ENCODE results near the gene ZNF800. TPM values are rescaled to one million over a fixed set of nuclear protein-coding genes. Genes with fewer than 3 reads are reported as not detected.

The ZNF800 gene
- total and polyA plus RNA-seq, 4 donors: 4.8 to 15.2 (median 12.8) TPM

DNA sequence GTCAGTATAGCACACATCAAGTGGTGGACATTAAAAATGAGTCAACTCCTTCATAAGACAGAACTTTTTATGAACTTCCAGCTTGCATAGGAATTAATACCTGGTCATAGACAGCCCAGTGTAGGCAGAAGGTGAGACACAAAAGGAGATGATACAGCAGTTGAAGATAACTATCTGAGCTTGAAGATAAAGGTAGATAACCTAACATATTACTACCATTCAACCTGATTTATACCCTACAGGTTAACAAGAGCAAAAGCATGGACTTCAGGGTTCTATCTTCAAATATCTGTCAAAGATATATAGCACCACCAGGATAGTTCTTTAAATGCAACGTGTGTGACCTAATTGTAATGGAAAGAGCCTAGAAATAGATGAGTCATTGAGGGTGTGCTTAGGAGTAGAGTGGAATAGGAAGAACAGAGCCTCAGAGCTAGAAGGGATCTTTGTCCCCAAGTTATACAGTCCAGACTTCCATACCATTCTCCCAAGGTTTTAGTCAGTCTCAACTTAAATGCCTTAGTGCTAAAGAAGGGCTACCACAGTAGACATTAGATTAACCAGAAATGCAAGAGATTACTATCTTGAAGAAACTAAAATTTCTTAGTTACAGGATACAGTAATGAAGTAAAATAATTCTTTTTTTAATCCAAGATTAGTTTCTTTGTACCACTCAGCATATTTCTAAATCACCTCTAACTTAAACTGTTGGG, 9.2 kb downstream of the ZNF800 start:
- peaks cover 0 to 17% (median 5%) of the 10 kb centered on the region in 4 donors for H3K36me3 ChIP-seq (ENCODE audit: control insufficient read depth in 4 of 4, insufficient read depth in 3 of 4, low read depth in 1 of 4, low read length in 3 of 4)
- no peak for DNase-seq (ENCODE audit: low spot score)
- H3K4me1 ChIP-seq (ENCODE audit: control insufficient read depth in 4 of 4, insufficient read depth in 4 of 4, low read length in 3 of 4): no peaks in the 10 kb centered on the region

DNA sequence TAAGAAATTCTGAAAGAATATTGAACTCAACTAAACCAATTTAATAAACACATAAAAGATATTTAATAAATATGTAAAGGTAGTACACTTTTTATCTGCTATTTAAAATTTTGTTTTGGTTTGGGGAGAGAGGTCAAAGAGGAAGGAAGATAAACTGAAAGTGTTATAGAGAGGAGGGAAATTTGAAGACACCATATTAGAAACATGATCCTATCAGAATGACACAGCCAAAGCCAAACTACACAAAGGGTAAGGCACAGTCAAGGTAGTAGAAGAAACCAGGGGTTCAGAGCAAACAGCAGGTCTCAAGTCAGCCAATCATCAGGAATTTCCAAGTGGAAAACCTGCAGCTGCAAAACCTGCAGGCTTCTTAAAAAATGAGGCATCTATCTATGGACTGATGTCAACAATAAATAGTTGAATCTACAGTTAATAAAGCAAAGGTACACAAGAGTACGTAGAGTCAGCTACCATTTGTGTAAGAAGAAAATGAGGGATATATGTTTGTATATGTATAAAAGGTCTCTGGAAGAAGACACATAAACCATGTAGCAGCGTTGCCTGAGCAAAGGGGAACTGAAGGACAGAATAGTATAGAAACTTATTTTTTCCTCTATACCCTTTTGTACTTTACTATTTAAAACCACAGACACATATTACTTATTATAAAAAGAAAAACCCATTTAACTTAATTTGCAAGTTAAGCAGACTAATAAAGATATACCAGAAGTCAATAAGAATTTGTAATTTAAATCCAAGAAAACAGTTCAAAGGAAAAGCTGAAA, 10.0 kb downstream of the ZNF800 start:
- H3K4me1 ChIP-seq (ENCODE audit: control insufficient read depth in 4 of 4, insufficient read depth in 4 of 4, low read length in 3 of 4): peaks cover 0 to 3% (median 0%) of the 10 kb centered on the region in 4 donors
- no peak overlapping the region for H3K4me3 ChIP-seq (ENCODE audit: low read depth in 1 of 3, low read length in 3 of 3)
- 72% methylated on average over 2 of the region's 2 CpGs for WGBS
- no peak for DNase-seq (ENCODE audit: low spot score)
- no peaks in the 10 kb centered on the region for H3K27me3 ChIP-seq (ENCODE audit: control insufficient read depth in 4 of 4, insufficient read depth in 4 of 4, low read length in 3 of 4)
- H3K9me3 ChIP-seq (ENCODE audit: control insufficient read depth in 4 of 4, low read length in 3 of 4): no peaks in the 10 kb centered on the region
- TF ChIP-seq NR2F2 (IDR thresholded peaks at IDR 0.05) (no peak), GABPA (IDR thresholded peaks at IDR 0.05 in 1 of 2, conservative IDR thresholded peaks at IDR 0.05 in 1 of 2) (no peak), YY1 (IDR thresholded peaks at IDR 0.05) (no peak), FOXA1 (IDR thresholded peaks at IDR 0.05) (no peak), RXRA (IDR thresholded peaks at IDR 0.05) (no peak), JUND (IDR thresholded peaks at IDR 0.05) (no peak), RAD21 (IDR thresholded peaks at IDR 0.05) (no peak), SP1 (IDR thresholded peaks at IDR 0.05) (no peak), HNF4G (IDR thresholded peaks at IDR 0.05) (no peak), TAF1 (conservative IDR thresholded peaks at IDR 0.05) (no peak), EGR1 (IDR thresholded peaks at IDR 0.05; ENCODE audit: low read depth in 2 of 2) (no peak), HNF4A (conservative IDR thresholded peaks at IDR 0.05) (no peak)
- TF ChIP-seq, protein P1, sequence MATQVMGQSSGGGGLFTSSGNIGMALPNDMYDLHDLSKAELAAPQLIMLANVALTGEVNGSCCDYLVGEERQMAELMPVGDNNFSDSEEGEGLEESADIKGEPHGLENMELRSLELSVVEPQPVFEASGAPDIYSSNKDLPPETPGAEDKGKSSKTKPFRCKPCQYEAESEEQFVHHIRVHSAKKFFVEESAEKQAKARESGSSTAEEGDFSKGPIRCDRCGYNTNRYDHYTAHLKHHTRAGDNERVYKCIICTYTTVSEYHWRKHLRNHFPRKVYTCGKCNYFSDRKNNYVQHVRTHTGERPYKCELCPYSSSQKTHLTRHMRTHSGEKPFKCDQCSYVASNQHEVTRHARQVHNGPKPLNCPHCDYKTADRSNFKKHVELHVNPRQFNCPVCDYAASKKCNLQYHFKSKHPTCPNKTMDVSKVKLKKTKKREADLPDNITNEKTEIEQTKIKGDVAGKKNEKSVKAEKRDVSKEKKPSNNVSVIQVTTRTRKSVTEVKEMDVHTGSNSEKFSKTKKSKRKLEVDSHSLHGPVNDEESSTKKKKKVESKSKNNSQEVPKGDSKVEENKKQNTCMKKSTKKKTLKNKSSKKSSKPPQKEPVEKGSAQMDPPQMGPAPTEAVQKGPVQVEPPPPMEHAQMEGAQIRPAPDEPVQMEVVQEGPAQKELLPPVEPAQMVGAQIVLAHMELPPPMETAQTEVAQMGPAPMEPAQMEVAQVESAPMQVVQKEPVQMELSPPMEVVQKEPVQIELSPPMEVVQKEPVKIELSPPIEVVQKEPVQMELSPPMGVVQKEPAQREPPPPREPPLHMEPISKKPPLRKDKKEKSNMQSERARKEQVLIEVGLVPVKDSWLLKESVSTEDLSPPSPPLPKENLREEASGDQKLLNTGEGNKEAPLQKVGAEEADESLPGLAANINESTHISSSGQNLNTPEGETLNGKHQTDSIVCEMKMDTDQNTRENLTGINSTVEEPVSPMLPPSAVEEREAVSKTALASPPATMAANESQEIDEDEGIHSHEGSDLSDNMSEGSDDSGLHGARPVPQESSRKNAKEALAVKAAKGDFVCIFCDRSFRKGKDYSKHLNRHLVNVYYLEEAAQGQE (IDR thresholded peaks at IDR 0.05): no peak
- TF ChIP-seq, protein P2, sequence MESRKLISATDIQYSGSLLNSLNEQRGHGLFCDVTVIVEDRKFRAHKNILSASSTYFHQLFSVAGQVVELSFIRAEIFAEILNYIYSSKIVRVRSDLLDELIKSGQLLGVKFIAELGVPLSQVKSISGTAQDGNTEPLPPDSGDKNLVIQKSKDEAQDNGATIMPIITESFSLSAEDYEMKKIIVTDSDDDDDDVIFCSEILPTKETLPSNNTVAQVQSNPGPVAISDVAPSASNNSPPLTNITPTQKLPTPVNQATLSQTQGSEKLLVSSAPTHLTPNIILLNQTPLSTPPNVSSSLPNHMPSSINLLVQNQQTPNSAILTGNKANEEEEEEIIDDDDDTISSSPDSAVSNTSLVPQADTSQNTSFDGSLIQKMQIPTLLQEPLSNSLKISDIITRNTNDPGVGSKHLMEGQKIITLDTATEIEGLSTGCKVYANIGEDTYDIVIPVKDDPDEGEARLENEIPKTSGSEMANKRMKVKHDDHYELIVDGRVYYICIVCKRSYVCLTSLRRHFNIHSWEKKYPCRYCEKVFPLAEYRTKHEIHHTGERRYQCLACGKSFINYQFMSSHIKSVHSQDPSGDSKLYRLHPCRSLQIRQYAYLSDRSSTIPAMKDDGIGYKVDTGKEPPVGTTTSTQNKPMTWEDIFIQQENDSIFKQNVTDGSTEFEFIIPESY (IDR thresholded peaks at IDR 0.05): no peak
- TF ChIP-seq, protein P3, sequence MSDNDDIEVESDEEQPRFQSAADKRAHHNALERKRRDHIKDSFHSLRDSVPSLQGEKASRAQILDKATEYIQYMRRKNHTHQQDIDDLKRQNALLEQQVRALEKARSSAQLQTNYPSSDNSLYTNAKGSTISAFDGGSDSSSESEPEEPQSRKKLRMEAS (IDR thresholded peaks at IDR 0.05): no peak
- peaks cover 0 to 17% (median 5%) of the 10 kb centered on the region in 4 donors for H3K36me3 ChIP-seq (ENCODE audit: control insufficient read depth in 4 of 4, insufficient read depth in 3 of 4, low read depth in 1 of 4, low read length in 3 of 4)
- no peak overlapping the region for H3K9ac ChIP-seq (ENCODE audit: low read depth in 1 of 2, low read length in 2 of 2)
- no peak overlapping the region for H3K27ac ChIP-seq (ENCODE audit: low read depth in 1 of 2, low read length in 2 of 2)

More for the DNA sequence above, 9.2 kb downstream of the ZNF800 start:
- no peaks in the 10 kb centered on the region for H3K9me3 ChIP-seq (ENCODE audit: control insufficient read depth in 4 of 4, low read length in 3 of 4)
- WGBS: 77% methylated on average over 1 of the region's 1 CpG
- no peak overlapping the region for H3K27ac ChIP-seq (ENCODE audit: low read depth in 1 of 2, low read length in 2 of 2)
- H3K4me3 ChIP-seq (ENCODE audit: low read depth in 1 of 3, low read length in 3 of 3): no peak overlapping the region
- no peak for TF ChIP-seq RXRA (IDR thresholded peaks at IDR 0.05)
- no peaks in the 10 kb centered on the region for H3K27me3 ChIP-seq (ENCODE audit: control insufficient read depth in 4 of 4, insufficient read depth in 4 of 4, low read length in 3 of 4)
- H3K9ac ChIP-seq (ENCODE audit: low read depth in 1 of 2, low read length in 2 of 2): no peak overlapping the region

Data from liver (tissue), 9 donors.